GM12878 (cell line): ENCODE results near the gene SORCS1. TPM values are rescaled to one million over a fixed set of nuclear protein-coding genes. Genes with fewer than 3 reads are reported as not detected.
A peak's percentile ranks its signal among the peaks of the same experiment; 100 is the strongest.

Source experiments
- ATAC-seq: fragments of 200-7000 bp; cut with Tn5 transposase; 3 replicates; pipeline ENCODE4 v1.9.1; 2020; ENCODE audit warnings: mild to moderate bottlenecking, moderate library complexity
- BruUV-seq: library from RNA; stranded (reverse); fragments of 400-500 nt; replicated peaks from 2 replicates; lab custom pipeline; 2021; lab: Mats Ljungman, UMichigan
- CTCF ChIA-PET: fragments of 300-600 bp; sonication (Branson Sonifier 250); formaldehyde crosslinking; extraction: SDS; loops from one replicate; lab custom pipeline; 2021; ENCODE audit warnings: inconsistent platforms; lab: Yijun Ruan, JAX
- POLR2A ChIA-PET: fragments of 350-600 bp; formaldehyde crosslinking; extraction: SDS; loops from one replicate; lab custom pipeline; 2021; ENCODE audit warnings: inconsistent platforms; lab: Charles Lee
- RAD21 ChIA-PET: fragments of 300-600 bp; sonication (Branson Sonifier 250); formaldehyde crosslinking; loops from one replicate; lab custom pipeline; 2023; ENCODE audit warnings: antibody characterized with exemption; ENCODE audit not compliant: unreplicated experiment; lab: Charles Lee
- SMC1A ChIA-PET: fragments of 300-600 bp; sonication (Branson Sonifier 250); formaldehyde crosslinking; loops from one replicate; lab custom pipeline; 2023; ENCODE audit not compliant: unreplicated experiment, uncharacterized antibody; lab: Charles Lee
- DNase-seq: peaks from one replicate; pipeline ENCODE4 v3.0.0-alpha.2; 2011; ENCODE audit warnings: low read depth, low spot score
- FAIRE-seq: peaks from 3 replicates; lab custom pipeline; 2011; peaks lifted over from hg19 to GRCh38; lab: Jason Lieb, UNC
- H2AFZ ChIP-seq: 2 replicates; pipeline ENCODE4 v1.6.0; 2011; ENCODE audit warnings: low read depth, low read length, control low read depth; ENCODE audit not compliant: control insufficient read depth
- H3K27ac ChIP-seq: 2 replicates; pipeline ENCODE4 v1.5.1; 2011; ENCODE audit warnings: control low read depth; ENCODE audit not compliant: control insufficient read depth, insufficient read depth
- H3K27me3 ChIP-seq, 2 experiments: replicated peaks in 1 of 2; 2 replicates each; pipeline versions ENCODE4 v1.6.0 to v1.6.1; 2011; ENCODE audit warnings: low read length in 1 of 2; ENCODE audit not compliant: control insufficient read depth in 2 of 2, insufficient read depth in 2 of 2
- H3K36me3 ChIP-seq, 2 experiments: 2 replicates each; pipeline ENCODE4 v1.5.1; 2011; ENCODE audit warnings: low read length in 1 of 2; ENCODE audit not compliant: control insufficient read depth in 2 of 2, insufficient read depth in 2 of 2
- H3K4me1 ChIP-seq: 2 replicates; pipeline ENCODE4 v1.6.1; 2011; ENCODE audit warnings: mild to moderate bottlenecking, low read length, moderate library complexity, mixed read lengths; ENCODE audit not compliant: control insufficient read depth, insufficient read depth
- H3K4me2 ChIP-seq: 2 replicates; pipeline ENCODE4 v1.6.0; 2011; ENCODE audit warnings: control low read depth; ENCODE audit not compliant: control insufficient read depth, insufficient read depth
- H3K4me3 ChIP-seq: fragments of 200-600 bp; sonication (generic); 2 replicates; pipeline ENCODE4 v1.5.1; 2016
- H3K79me2 ChIP-seq: 2 replicates; pipeline ENCODE4 v1.6.0; 2011; ENCODE audit warnings: low read length; ENCODE audit not compliant: control insufficient read depth, insufficient read depth
- H3K9ac ChIP-seq: 2 replicates; pipeline ENCODE4 v1.8.0; 2011; ENCODE audit warnings: low read length, control low read depth, mixed read lengths; ENCODE audit not compliant: control insufficient read depth, insufficient read depth
- H3K9me3 ChIP-seq: replicated peaks from 3 replicates; pipeline ENCODE4 v1.5.1; 2011; ENCODE audit warnings: mild to moderate bottlenecking, low read length; ENCODE audit not compliant: control insufficient read depth, insufficient read depth
- H4K20me1 ChIP-seq: 2 replicates; pipeline ENCODE4 v1.6.0; 2011; ENCODE audit not compliant: control insufficient read depth, insufficient read depth
- ATF7 ChIP-seq: fragments of 450-650 bp; IDR thresholded peaks from 2 replicates; pipeline ENCODE4 v1.6.1; 2016; ENCODE audit warnings: low read depth, mild to moderate bottlenecking
- CEBPB ChIP-seq, 2 experiments: fragments of 150-350 bp in 1 of 2; IDR thresholded peaks; 2 replicates each; pipeline ENCODE4 v1.6.1; 2012 to 2014; ENCODE audit warnings: low read depth in 2 of 2, low read length in 2 of 2, borderline replicate concordance in 1 of 2, inconsistent platforms in 1 of 2
- IRF4 ChIP-seq: IDR thresholded peaks from 2 replicates; pipeline ENCODE4 v1.6.1; 2011; ENCODE audit warnings: low read depth, low read length
- MYB ChIP-seq: fragments of 150-350 bp; IDR thresholded peaks from 2 replicates; pipeline ENCODE4 v1.6.1; 2014; ENCODE audit warnings: mild to moderate bottlenecking, low read depth, low read length, borderline replicate concordance
- NRF1 ChIP-seq: conservative IDR thresholded peaks from 2 replicates; pipeline ENCODE4 v1.6.1; 2011; ENCODE audit warnings: mild to moderate bottlenecking, low read depth, low read length, improper control_type of control experiment
- SREBF1 ChIP-seq: IDR thresholded peaks from 2 replicates; pipeline ENCODE4 v1.6.1; 2012; ENCODE audit warnings: mild to moderate bottlenecking, low read length
- WGBS: methylation state at CpG from one replicate; pipeline ENCODE4 v1.1.6; 2016; ENCODE audit warnings: low lambda C conversion rate; ENCODE audit not compliant: insufficient replicate concordance, insufficient coverage; ENCODE audit errors: missing lambda C conversion rate; 5-methylcytosine and 5-hydroxymethylcytosine counted together
- in situ Hi-C: fragments of 300-500 bp; cut with MboI; formaldehyde crosslinking; loops from 9 replicates; pipeline ENCODE4 v1.14.3; 2018; ENCODE audit warnings: mixed read lengths
- intact Hi-C: fragments of 100-400 bp; cut with micrococcal nuclease; formaldehyde crosslinking; loops from one replicate; pipeline ENCODE4 v1.14.2; 2022; ENCODE audit not compliant: unreplicated experiment
- polyA plus RNA-seq, 11 experiments: library from polyadenylated mRNA; depleted of rRNA in 4 of 11; unstranded in 6 of 11; stranded (reverse) in 5 of 11; fragments of >200 nt; fragmentation: Nextera tagmentation in 4 of 11; fragmentation: Illumina TruSeq in 1 of 11; extraction: Ambion mirVana in 4 of 11; extraction: Trizol in 1 of 11; gene quantifications; 1 replicate in 1 of 11; 2 replicates in 10 of 11; pipeline versions ENCODE4 v1.2.1 to v1.2.3, GENCODE V29; 2011 to 2016; ENCODE audit warnings: inconsistent platforms in 2 of 11, missing spikeins in 2 of 11, low read depth in 1 of 11
- total RNA-seq, 4 experiments: library from RNA; depleted of rRNA in 3 of 4; stranded (reverse); fragments of >200 nt in 3 of 4; fragmentation: Illumina TruSeq in 1 of 4; extraction: Trizol in 1 of 4; gene quantifications; 2 replicates each; pipeline versions ENCODE4 v1.2.1 to v1.2.3, GENCODE V29; 2013 to 2021
- TF ChIP-seq, protein P1 (sequence below): fragments of 450-650 bp; IDR thresholded peaks from 2 replicates; pipeline ENCODE4 v1.6.1; 2017; ENCODE audit warnings: mild to moderate bottlenecking
- TF ChIP-seq, protein P2 (sequence below): IDR thresholded peaks from 2 replicates; pipeline ENCODE4 v1.6.1; 2012; ENCODE audit warnings: low read depth, low read length, improper control_type of control experiment
- TF ChIP-seq, protein P3 (sequence below): IDR thresholded peaks from 2 replicates; pipeline ENCODE4 v1.6.1; 2011; ENCODE audit warnings: low read depth, mild to moderate bottlenecking, low read length, moderate library complexity, borderline replicate concordance; ENCODE audit errors: extremely low read depth
- TF ChIP-seq, protein P4 (sequence below): fragments of 450-650 bp; formaldehyde crosslinking; IDR thresholded peaks from 2 replicates; pipeline ENCODE4 v1.5.0; 2022; ENCODE audit warnings: mild to moderate bottlenecking, missing genetic modification characterization
- TF ChIP-seq, protein P5 (sequence below): fragments of 450-650 bp; IDR thresholded peaks from 2 replicates; pipeline ENCODE4 v1.6.1; 2018; ENCODE audit warnings: mild to moderate bottlenecking, low read depth, moderate library complexity; ENCODE audit not compliant: partially characterized antibody
- TF ChIP-seq, protein P6 (sequence below): fragments of 450-650 bp; IDR thresholded peaks from 2 replicates; pipeline ENCODE4 v1.6.1; 2016; ENCODE audit warnings: mild to moderate bottlenecking

SORCS1 gene
- total and polyA plus RNA-seq, 10 of the 15 experiments (the other 5 are each of a cell fraction or from before 2014, with no cell fraction given), result 0.02 to 9.6 (median 0.06) TPM; not detected in 3

DNA sequence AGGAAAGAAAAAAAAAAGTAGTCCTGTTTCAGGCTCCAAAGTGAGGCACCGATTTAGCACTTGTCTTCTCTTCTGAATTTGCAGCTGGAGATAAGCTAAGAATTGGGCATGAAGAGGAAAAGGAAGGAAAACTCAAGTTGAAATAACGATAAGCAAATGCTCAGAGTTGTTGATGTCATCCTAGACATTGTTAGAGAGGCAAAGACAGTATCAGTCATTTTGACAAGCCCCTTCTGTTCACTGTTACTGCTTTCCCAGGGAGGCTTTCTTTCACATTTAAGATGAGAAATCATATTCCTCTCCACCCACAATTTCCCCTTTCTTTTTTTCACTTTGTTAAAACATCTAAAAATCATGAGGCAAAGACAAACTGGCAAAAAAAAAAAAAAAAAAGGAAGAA, 41.8 kb downstream of the SORCS1 start:
- Histone ChIP-seq H4K20me1 (no peaks in the 10 kb centered on the region), H3K4me3 (no peak overlapping the region), H3K4me1 (no peaks in the 10 kb centered on the region), H3K9me3 (no peaks in the 10 kb centered on the region), H2AFZ (no peak overlapping the region), H3K27me3 (no peaks in the 10 kb centered on the region), H3K9ac (no peak overlapping the region), H3K36me3 (no peaks in the 10 kb centered on the region), H3K79me2 (no peaks in the 10 kb centered on the region), H3K27ac (no peak overlapping the region), H3K4me2 (no peak overlapping the region)
- in situ Hi-C loops, result no loop called here
- DNase-seq, result no peak
- ChIA-PET RAD21 (no interaction called here), CTCF (interaction anchor here (0.6 to 0.7 kb wide), 3 partner anchors 11 to 414 kb away, joined by 3 to 5 read pairs (median 4); no protein-coding TSS in a partner anchor), POLR2A (no interaction called here), SMC1A (interaction anchor here (0.7 to 0.9 kb wide), 2 partner anchors 10 to 310 kb away, joined by 3 to 4 read pairs; no protein-coding TSS in a partner anchor)
- FAIRE-seq, result no peak
- ATAC-seq, result peak; percentile 27; the same call in 1 of the 3 replicates
- intact Hi-C loops, result no loop called here
- no TSS peak for BruUV-seq
- 0% methylated on average over 2 of the region's 2 CpGs for WGBS
- no peak for TF ChIP-seq IRF4
- TF ChIP-seq, protein P1, sequence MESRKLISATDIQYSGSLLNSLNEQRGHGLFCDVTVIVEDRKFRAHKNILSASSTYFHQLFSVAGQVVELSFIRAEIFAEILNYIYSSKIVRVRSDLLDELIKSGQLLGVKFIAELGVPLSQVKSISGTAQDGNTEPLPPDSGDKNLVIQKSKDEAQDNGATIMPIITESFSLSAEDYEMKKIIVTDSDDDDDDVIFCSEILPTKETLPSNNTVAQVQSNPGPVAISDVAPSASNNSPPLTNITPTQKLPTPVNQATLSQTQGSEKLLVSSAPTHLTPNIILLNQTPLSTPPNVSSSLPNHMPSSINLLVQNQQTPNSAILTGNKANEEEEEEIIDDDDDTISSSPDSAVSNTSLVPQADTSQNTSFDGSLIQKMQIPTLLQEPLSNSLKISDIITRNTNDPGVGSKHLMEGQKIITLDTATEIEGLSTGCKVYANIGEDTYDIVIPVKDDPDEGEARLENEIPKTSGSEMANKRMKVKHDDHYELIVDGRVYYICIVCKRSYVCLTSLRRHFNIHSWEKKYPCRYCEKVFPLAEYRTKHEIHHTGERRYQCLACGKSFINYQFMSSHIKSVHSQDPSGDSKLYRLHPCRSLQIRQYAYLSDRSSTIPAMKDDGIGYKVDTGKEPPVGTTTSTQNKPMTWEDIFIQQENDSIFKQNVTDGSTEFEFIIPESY, result no peak
- TF ChIP-seq, protein P2, sequence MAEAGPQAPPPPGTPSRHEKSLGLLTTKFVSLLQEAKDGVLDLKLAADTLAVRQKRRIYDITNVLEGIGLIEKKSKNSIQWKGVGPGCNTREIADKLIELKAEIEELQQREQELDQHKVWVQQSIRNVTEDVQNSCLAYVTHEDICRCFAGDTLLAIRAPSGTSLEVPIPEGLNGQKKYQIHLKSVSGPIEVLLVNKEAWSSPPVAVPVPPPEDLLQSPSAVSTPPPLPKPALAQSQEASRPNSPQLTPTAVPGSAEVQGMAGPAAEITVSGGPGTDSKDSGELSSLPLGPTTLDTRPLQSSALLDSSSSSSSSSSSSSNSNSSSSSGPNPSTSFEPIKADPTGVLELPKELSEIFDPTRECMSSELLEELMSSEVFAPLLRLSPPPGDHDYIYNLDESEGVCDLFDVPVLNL, result no peak
- TF ChIP-seq, protein P3, sequence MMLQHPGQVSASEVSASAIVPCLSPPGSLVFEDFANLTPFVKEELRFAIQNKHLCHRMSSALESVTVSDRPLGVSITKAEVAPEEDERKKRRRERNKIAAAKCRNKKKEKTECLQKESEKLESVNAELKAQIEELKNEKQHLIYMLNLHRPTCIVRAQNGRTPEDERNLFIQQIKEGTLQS, result no peak
- no peak for TF ChIP-seq ATF7
- TF ChIP-seq CEBPB (IDR thresholded peaks at IDR 0.05; ENCODE audit: borderline replicate concordance in 1 of 2, low read depth in 2 of 2, low read length in 2 of 2), result no peak
- TF ChIP-seq, protein P4, sequence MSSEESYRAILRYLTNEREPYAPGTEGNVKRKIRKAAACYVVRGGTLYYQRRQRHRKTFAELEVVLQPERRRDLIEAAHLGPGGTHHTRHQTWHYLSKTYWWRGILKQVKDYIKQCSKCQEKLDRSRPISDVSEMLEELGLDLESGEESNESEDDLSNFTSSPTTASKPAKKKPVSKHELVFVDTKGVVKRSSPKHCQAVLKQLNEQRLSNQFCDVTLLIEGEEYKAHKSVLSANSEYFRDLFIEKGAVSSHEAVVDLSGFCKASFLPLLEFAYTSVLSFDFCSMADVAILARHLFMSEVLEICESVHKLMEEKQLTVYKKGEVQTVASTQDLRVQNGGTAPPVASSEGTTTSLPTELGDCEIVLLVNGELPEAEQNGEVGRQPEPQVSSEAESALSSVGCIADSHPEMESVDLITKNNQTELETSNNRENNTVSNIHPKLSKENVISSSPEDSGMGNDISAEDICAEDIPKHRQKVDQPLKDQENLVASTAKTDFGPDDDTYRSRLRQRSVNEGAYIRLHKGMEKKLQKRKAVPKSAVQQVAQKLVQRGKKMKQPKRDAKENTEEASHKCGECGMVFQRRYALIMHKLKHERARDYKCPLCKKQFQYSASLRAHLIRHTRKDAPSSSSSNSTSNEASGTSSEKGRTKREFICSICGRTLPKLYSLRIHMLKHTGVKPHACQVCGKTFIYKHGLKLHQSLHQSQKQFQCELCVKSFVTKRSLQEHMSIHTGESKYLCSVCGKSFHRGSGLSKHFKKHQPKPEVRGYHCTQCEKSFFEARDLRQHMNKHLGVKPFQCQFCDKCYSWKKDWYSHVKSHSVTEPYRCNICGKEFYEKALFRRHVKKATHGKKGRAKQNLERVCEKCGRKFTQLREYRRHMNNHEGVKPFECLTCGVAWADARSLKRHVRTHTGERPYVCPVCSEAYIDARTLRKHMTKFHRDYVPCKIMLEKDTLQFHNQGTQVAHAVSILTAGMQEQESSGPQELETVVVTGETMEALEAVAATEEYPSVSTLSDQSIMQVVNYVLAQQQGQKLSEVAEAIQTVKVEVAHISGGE (CRISPR knock-in tag), result no peak
- no peak for TF ChIP-seq MYB
- TF ChIP-seq NRF1, result no peak
- no peak for TF ChIP-seq SREBF1
- TF ChIP-seq, protein P5, sequence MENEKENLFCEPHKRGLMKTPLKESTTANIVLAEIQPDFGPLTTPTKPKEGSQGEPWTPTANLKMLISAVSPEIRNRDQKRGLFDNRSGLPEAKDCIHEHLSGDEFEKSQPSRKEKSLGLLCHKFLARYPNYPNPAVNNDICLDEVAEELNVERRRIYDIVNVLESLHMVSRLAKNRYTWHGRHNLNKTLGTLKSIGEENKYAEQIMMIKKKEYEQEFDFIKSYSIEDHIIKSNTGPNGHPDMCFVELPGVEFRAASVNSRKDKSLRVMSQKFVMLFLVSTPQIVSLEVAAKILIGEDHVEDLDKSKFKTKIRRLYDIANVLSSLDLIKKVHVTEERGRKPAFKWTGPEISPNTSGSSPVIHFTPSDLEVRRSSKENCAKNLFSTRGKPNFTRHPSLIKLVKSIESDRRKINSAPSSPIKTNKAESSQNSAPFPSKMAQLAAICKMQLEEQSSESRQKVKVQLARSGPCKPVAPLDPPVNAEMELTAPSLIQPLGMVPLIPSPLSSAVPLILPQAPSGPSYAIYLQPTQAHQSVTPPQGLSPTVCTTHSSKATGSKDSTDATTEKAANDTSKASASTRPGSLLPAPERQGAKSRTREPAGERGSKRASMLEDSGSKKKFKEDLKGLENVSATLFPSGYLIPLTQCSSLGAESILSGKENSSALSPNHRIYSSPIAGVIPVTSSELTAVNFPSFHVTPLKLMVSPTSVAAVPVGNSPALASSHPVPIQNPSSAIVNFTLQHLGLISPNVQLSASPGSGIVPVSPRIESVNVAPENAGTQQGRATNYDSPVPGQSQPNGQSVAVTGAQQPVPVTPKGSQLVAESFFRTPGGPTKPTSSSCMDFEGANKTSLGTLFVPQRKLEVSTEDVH, result no peak
- TF ChIP-seq, protein P6, sequence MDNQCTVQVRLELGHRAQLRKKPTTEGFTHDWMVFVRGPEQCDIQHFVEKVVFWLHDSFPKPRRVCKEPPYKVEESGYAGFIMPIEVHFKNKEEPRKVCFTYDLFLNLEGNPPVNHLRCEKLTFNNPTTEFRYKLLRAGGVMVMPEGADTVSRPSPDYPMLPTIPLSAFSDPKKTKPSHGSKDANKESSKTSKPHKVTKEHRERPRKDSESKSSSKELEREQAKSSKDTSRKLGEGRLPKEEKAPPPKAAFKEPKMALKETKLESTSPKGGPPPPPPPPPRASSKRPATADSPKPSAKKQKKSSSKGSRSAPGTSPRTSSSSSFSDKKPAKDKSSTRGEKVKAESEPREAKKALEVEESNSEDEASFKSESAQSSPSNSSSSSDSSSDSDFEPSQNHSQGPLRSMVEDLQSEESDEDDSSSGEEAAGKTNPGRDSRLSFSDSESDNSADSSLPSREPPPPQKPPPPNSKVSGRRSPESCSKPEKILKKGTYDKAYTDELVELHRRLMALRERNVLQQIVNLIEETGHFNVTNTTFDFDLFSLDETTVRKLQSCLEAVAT, result no peak
